Placental pericyte (primary cell): Measurements from ENCODE around the gene SYNPO2. TPM values are rescaled to one million over a fixed set of nuclear protein-coding genes. Genes with fewer than 3 reads are reported as not detected.

Experiments used
- total RNA-seq: library from RNA; depleted of rRNA; stranded (reverse); fragments of >200 nt; gene quantifications from 2 replicates; pipeline ENCODE4 v1.2.3, GENCODE V29; 2012

The SYNPO2 gene
- total RNA-seq = 13.1 and 17.0 TPM in 2 replicates

GRCh38 chr4:118888666-118889311, at the start of gene SYNPO2:
Gene SYNPO2 (plus strand): TSS chr4:118888854. CDS start chr4:118889037, 183 bp downstream.

Other genes starting within 250 kb of the SYNPO2 start
- gene METTL14, start 203.5 kb upstream of the SYNPO2 start, total RNA-seq = 19.9 and 23.9 TPM in 2 replicates
- 143 and 177 TPM in 2 replicates for gene SEC24D, start 52.7 kb upstream of the SYNPO2 start, total RNA-seq
- gene MYOZ2, start 247.0 kb downstream of the SYNPO2 start, total RNA-seq = 0.29 and 0.66 TPM in 2 replicates